Panc1 (cell line): Measurements from ENCODE around the gene ST3GAL2. TPM values are rescaled to one million over a fixed set of nuclear protein-coding genes. Genes with fewer than 3 reads are reported as not detected.

Experiments used
- ATAC-seq: fragments of 200-7000 bp; cut with Tn5 transposase; 2 replicates; pipeline ENCODE4 v1.9.1; 2020; ENCODE audit warnings: mild to moderate bottlenecking, moderate library complexity
- BruUV-seq: library from RNA; stranded (reverse); fragments of 400-500 nt; replicated peaks from 2 replicates; lab custom pipeline; 2021; lab: Mats Ljungman, UMichigan
- CTCF ChIA-PET: fragments of 300-600 bp; sonication (Branson Sonifier 250); formaldehyde crosslinking; loops from one replicate; lab custom pipeline; 2022; ENCODE audit warnings: antibody characterized with exemption; lab: Charles Lee
- POLR2A ChIA-PET: fragments of 300-600 bp; sonication (Branson Sonifier 250); formaldehyde crosslinking; loops from one replicate; lab custom pipeline; 2022; ENCODE audit warnings: antibody characterized with exemption; lab: Charles Lee
- DNase-seq: peaks from one replicate; pipeline ENCODE4 v3.0.0-alpha.2; 2010; ENCODE audit warnings: low read depth, low spot score
- H3K27ac ChIP-seq: 2 replicates; pipeline ENCODE4 v1.5.1; 2011; ENCODE audit warnings: mild to moderate bottlenecking, low read length, inconsistent platforms
- H3K27me3 ChIP-seq: fragments of 200-500 bp; sonication (Bioruptor generic); 2 replicates; pipeline ENCODE4 v1.6.0; 2014; ENCODE audit warnings: low read length, inconsistent platforms; ENCODE audit not compliant: control insufficient read depth, insufficient read depth
- H3K36me3 ChIP-seq: fragments of 200-500 bp; sonication (Bioruptor generic); 2 replicates; pipeline ENCODE4 v1.5.1; 2014; ENCODE audit warnings: inconsistent platforms, mild to moderate bottlenecking, low read length, moderate library complexity; ENCODE audit not compliant: control insufficient read depth, insufficient read depth
- H3K4me1 ChIP-seq: 2 replicates; pipeline ENCODE4 v1.5.1; 2011; ENCODE audit warnings: inconsistent platforms, mild to moderate bottlenecking, low read length, moderate library complexity; ENCODE audit not compliant: control insufficient read depth, insufficient read depth
- H3K4me3 ChIP-seq, 2 experiments: 2 replicates each; pipeline ENCODE4 v1.5.1; 2011 to 2012; ENCODE audit warnings: low read depth in 2 of 2, low read length in 2 of 2, mild to moderate bottlenecking in 2 of 2, inconsistent platforms in 1 of 2, moderate library complexity in 1 of 2
- H3K9me3 ChIP-seq: fragments of 200-500 bp; sonication (Bioruptor generic); 2 replicates; pipeline ENCODE4 v1.5.1; 2014; ENCODE audit warnings: low read depth, mild to moderate bottlenecking, inconsistent platforms, low read length, moderate library complexity; ENCODE audit not compliant: control insufficient read depth, insufficient read depth
- CTCF ChIP-seq: fragments of 450-650 bp; IDR thresholded peaks from 2 replicates; pipeline ENCODE4 v1.5.1; 2017; ENCODE audit warnings: mild to moderate bottlenecking
- POLR2AphosphoS5 ChIP-seq: IDR thresholded peaks from 2 replicates; pipeline ENCODE4 v1.6.1; 2012; ENCODE audit warnings: mild to moderate bottlenecking, low read depth, low read length, moderate library complexity
- REST ChIP-seq, 2 experiments: IDR thresholded peaks; 2 replicates each; pipeline ENCODE4 v1.6.1; 2011 to 2012; ENCODE audit warnings: low read depth in 2 of 2, control low read depth in 1 of 2, low read length in 1 of 2, mild to moderate bottlenecking in 1 of 2, moderate library complexity in 1 of 2; ENCODE audit not compliant: insufficient read depth in 1 of 2
- SIN3A ChIP-seq: IDR thresholded peaks from 2 replicates; pipeline ENCODE4 v1.6.1; 2012; ENCODE audit warnings: low read depth, mild to moderate bottlenecking, low read length, moderate library complexity, borderline replicate concordance; ENCODE audit not compliant: insufficient read depth
- TCF7L2 ChIP-seq: IDR thresholded peaks from 2 replicates; pipeline ENCODE4 v1.6.1; 2011; ENCODE audit warnings: mild to moderate bottlenecking, low read depth, low read length, inconsistent platforms
- in situ Hi-C: cut with HindIII; loops from 2 replicates; pipeline ENCODE4 v1.10.0; 2016; ENCODE audit warnings: low sequenced_read_pairs, low pct_unique_long_range_greater_than_20kb
- intact Hi-C: fragments of 100-400 bp; cut with micrococcal nuclease; formaldehyde crosslinking; loops from one replicate; pipeline ENCODE4 v1.10.0; 2022; ENCODE audit not compliant: unreplicated experiment
- total RNA-seq: library from RNA; stranded (reverse); gene quantifications from one replicate; pipeline ENCODE4 v1.2.1, GENCODE V29; 2021; ENCODE audit not compliant: unreplicated experiment

Gene ST3GAL2
- total RNA-seq, 1 experiment from 2014 or later, result 84.2 TPM

GRCh38 chr16:70396246-70396904 is 42.5 kb downstream of the ST3GAL2 start:
- Histone ChIP-seq H3K27me3 (no peaks in the 10 kb centered on the region), H3K27ac (no peak overlapping the region), H3K36me3 (peaks cover 3% of the 10 kb centered on the region; the same call in 1 of the 2 replicates), H3K4me1 (peaks cover 4% of the 10 kb centered on the region; the same call in 1 of the 2 replicates), H3K4me3 (no peak overlapping the region), H3K9me3 (no peaks in the 10 kb centered on the region)
- TF ChIP-seq CTCF (no peak), POLR2AphosphoS5 (no peak), TCF7L2 (no peak), SIN3A (no peak), REST (IDR thresholded peaks at IDR 0.05; ENCODE audit: insufficient read depth in 1 of 2, low read depth in 2 of 2, low read length in 1 of 2) (no peak)
- BruUV-seq, result no TSS peak
- POLR2A ChIA-PET, result no interaction called here
- in situ Hi-C loops, result no loop called here
- CTCF ChIA-PET, result interaction anchor here (0.7 kb wide), 1 partner anchor 17 kb away, joined by 9 read pairs; no protein-coding TSS in a partner anchor
- ATAC-seq, result no peak
- no peak for DNase-seq
- intact Hi-C loops, result loop anchor here (10.0 kb wide), 1 partner anchor 58 kb away; the partner anchor contains the start of gene FCSK

GRCh38 chr16:70395345-70395901 is 43.5 kb downstream of the ST3GAL2 start:
- no TSS peak for BruUV-seq
- DNase-seq (no peak), ATAC-seq (peak; percentile 87)
- TF ChIP-seq POLR2AphosphoS5 (no peak), CTCF (peak; percentile 83; the same call in 1 of the 2 replicates)
- Histone ChIP-seq H3K36me3 (peaks cover 3% of the 10 kb centered on the region; the same call in 1 of the 2 replicates), H3K27me3 (no peaks in the 10 kb centered on the region), H3K4me3 (no peak overlapping the region), H3K27ac (no peak overlapping the region), H3K4me1 (peaks cover 2% of the 10 kb centered on the region; the same call in 1 of the 2 replicates), H3K9me3 (no peaks in the 10 kb centered on the region)
- ChIA-PET CTCF (interaction anchor here (0.7 kb wide), 1 partner anchor 16 kb away, joined by 9 read pairs; no protein-coding TSS in a partner anchor), POLR2A (no interaction called here)
- in situ Hi-C loops (no loop called here), intact Hi-C loops (loop anchor here (10.0 kb wide), 1 partner anchor 59 kb away; the partner anchor contains the start of gene FCSK)
